SK-N-SH (cell line): ENCODE data around the gene SAMD14.

Experiments
- FOSL2 ChIP-seq: IDR thresholded peaks from 2 replicates; pipeline ENCODE4 v1.4.0; 2012; ENCODE audit warnings: low read depth, mild to moderate bottlenecking, moderate library complexity, borderline replicate concordance
- TF ChIP-seq, protein P1 (sequence below): fragments of 200-600 bp; sonication (generic); IDR thresholded peaks from 2 replicates; pipeline ENCODE4 v1.6.1; 2017; ENCODE audit warnings: antibody characterized with exemption, mild to moderate bottlenecking, moderate library complexity

DNA sequence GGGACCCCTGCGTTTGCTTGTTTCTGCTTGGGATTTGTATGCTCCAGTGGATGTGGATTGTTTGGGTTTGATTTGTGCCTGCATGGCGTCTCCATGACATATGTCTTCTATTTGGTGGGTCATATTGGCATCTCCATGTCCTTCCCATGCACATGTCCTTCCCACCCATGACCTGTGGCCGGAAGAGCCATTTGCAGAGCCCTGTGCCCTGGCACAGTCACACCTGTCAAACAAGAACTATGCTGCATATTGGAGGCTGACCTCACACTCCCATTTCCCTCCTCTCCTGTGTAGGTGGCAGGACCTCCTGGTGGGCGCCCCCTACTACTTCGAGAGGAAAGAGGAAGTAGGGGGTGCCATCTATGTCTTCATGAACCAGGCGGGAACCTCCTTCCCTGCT is 58.3 kb downstream of the SAMD14 start:
- TF ChIP-seq FOSL2, result no peak
- TF ChIP-seq, protein P1, sequence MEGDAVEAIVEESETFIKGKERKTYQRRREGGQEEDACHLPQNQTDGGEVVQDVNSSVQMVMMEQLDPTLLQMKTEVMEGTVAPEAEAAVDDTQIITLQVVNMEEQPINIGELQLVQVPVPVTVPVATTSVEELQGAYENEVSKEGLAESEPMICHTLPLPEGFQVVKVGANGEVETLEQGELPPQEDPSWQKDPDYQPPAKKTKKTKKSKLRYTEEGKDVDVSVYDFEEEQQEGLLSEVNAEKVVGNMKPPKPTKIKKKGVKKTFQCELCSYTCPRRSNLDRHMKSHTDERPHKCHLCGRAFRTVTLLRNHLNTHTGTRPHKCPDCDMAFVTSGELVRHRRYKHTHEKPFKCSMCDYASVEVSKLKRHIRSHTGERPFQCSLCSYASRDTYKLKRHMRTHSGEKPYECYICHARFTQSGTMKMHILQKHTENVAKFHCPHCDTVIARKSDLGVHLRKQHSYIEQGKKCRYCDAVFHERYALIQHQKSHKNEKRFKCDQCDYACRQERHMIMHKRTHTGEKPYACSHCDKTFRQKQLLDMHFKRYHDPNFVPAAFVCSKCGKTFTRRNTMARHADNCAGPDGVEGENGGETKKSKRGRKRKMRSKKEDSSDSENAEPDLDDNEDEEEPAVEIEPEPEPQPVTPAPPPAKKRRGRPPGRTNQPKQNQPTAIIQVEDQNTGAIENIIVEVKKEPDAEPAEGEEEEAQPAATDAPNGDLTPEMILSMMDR, result no peak
